Measurements from ENCODE around the gene SLC8A1. TPM values are rescaled to one million over a fixed set of nuclear protein-coding genes. Genes with fewer than 3 reads are reported as not detected.

The SLC8A1 gene
- total and polyA plus RNA-seq, 2 donors (not counting 1 experiment from before 2014, with no cell fraction given) = 0.07 to 0.20 TPM

DNA sequence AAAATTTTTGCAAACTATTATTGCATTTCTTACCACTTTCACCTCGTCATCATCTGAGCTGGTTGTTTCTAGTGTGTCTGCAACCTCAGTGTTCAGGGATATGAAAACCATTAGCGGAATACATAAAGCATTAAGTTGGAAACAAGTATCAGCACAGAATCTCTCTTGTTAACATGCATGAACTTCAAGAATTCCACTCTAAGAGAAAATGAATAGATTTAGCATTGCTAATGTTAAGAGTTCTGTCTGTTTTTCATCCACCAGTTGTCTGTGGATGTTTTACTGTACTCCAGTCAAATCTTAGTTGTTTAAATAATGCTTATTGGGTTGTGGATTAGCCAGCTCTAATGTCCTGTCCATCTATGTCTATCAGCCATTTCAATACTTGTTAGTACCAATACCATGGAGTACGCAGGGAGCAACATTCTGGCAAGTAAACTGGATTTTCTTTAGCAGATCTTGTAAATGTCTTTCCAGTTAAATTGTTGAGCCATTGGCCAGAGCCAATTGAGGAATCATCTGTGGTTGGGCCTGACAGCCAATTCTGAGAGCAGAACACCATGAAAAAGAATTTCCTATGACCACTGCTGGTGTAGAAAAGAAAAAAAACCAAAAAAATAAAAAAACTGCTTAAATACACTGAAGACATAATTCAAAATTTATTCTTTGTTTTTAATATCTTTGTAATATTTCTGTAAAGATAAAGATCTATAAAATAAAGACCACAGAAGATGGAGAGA lies 82.5 kb downstream of the SLC8A1 start:
- POLR2A ChIA-PET = no interaction called here
- Mint-ChIP-seq H3K4me1 (peaks cover 6% of the 10 kb centered on the region), H3K9me3 (ENCODE audit: insufficient read depth) (no peaks in the 10 kb centered on the region), H3K4me3 (no peak overlapping the region), H3K27me3 (no peaks in the 10 kb centered on the region), H3K27ac (no peak overlapping the region)
- Histone ChIP-seq H3K27ac (ENCODE audit: low read length in 2 of 2) (no peak overlapping the region), H2AFZ (ENCODE audit: insufficient read depth, low read depth, low read length, poor library complexity, severe bottlenecking) (no peak overlapping the region), H3K4me1 (ENCODE audit: control insufficient read depth in 2 of 2, insufficient read depth in 2 of 2, low read length in 2 of 2) (peaks cover 0 to 4% of the 10 kb centered on the region in 2 donors), H3K36me3 (replicated peaks in 1 of 2; ENCODE audit: control extremely low read depth in 1 of 2, control insufficient read depth in 1 of 2, extremely low read depth in 1 of 2, insufficient read depth in 2 of 2, low read length in 1 of 2) (no peaks in the 10 kb centered on the region), H4K20me1 (ENCODE audit: control insufficient read depth, insufficient read depth, low read length, poor library complexity, severe bottlenecking) (no peaks in the 10 kb centered on the region), H3K9ac (ENCODE audit: low read length) (no peak overlapping the region), H3K27me3 (replicated peaks in 1 of 4; ENCODE audit: control extremely low read depth in 1 of 4, control insufficient read depth in 3 of 4, insufficient read depth in 4 of 4, low read length in 3 of 4) (no peaks in the 10 kb centered on the region), H3K4me2 (replicated peaks; ENCODE audit: low read depth, low read length, poor library complexity, severe bottlenecking) (no peak overlapping the region), H3K4me3 (ENCODE audit: control extremely low read depth in 1 of 5, extremely low read depth in 1 of 5, insufficient read depth in 1 of 5, low read depth in 2 of 5, low read length in 4 of 5) (no peak overlapping the region), H3K79me2 (ENCODE audit: control insufficient read depth, insufficient read depth, low read length) (no peaks in the 10 kb centered on the region), H3K9me3 (ENCODE audit: control extremely low read depth in 1 of 3, control insufficient read depth in 2 of 3, insufficient read depth in 1 of 3, low read length in 2 of 3) (no peaks in the 10 kb centered on the region)
- DNase-seq = no peak
- intact Hi-C loops (cut with micrococcal nuclease) = no loop called here
- ATAC-seq (ENCODE audit: low read depth) = no peak
- TF ChIP-seq, protein P1, sequence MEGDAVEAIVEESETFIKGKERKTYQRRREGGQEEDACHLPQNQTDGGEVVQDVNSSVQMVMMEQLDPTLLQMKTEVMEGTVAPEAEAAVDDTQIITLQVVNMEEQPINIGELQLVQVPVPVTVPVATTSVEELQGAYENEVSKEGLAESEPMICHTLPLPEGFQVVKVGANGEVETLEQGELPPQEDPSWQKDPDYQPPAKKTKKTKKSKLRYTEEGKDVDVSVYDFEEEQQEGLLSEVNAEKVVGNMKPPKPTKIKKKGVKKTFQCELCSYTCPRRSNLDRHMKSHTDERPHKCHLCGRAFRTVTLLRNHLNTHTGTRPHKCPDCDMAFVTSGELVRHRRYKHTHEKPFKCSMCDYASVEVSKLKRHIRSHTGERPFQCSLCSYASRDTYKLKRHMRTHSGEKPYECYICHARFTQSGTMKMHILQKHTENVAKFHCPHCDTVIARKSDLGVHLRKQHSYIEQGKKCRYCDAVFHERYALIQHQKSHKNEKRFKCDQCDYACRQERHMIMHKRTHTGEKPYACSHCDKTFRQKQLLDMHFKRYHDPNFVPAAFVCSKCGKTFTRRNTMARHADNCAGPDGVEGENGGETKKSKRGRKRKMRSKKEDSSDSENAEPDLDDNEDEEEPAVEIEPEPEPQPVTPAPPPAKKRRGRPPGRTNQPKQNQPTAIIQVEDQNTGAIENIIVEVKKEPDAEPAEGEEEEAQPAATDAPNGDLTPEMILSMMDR (IDR thresholded peaks at IDR 0.05) = no peak
- TF ChIP-seq EZH2 (IDR thresholded peaks at IDR 0.05; ENCODE audit: borderline replicate concordance, insufficient read depth, low read depth, low read length, poor library complexity, severe bottlenecking) = no peak
- CTCF ChIA-PET = no interaction called here
- WGBS (ENCODE audit: insufficient coverage) = no CpG with 5 or more reads among the region's 3 CpGs

DNA sequence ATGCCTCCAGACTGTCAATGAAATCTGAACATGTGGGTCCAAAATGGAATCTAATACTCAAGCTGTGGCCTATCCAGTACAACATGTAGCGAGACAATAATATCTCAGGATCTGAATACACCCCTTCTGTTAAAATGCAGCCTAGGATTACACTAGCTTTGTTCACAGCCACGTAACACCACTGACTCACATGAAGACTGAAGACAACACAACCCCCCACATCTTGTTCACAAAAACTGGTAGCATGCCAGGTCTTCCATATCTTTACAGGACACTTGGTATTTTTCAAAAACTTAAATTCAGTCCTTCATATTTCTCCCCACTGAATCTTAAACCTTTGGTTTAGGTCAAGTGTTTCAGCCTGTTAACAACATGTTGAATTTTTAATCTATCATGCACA lies 84.2 kb downstream of the SLC8A1 start:
- Mint-ChIP-seq H3K9me3 (ENCODE audit: insufficient read depth) (no peaks in the 10 kb centered on the region), H3K4me3 (no peak overlapping the region), H3K27ac (no peak overlapping the region), H3K4me1 (peaks cover 16% of the 10 kb centered on the region), H3K27me3 (no peaks in the 10 kb centered on the region)
- Histone ChIP-seq H3K27ac (ENCODE audit: low read length in 2 of 2) (no peak overlapping the region), H3K9me3 (ENCODE audit: control extremely low read depth in 1 of 3, control insufficient read depth in 2 of 3, insufficient read depth in 1 of 3, low read length in 2 of 3) (no peaks in the 10 kb centered on the region), H3K4me3 (ENCODE audit: control extremely low read depth in 1 of 5, extremely low read depth in 1 of 5, insufficient read depth in 1 of 5, low read depth in 2 of 5, low read length in 4 of 5) (no peak overlapping the region), H3K9ac (ENCODE audit: low read length) (no peak overlapping the region), H3K27me3 (replicated peaks in 1 of 4; ENCODE audit: control extremely low read depth in 1 of 4, control insufficient read depth in 3 of 4, insufficient read depth in 4 of 4, low read length in 3 of 4) (no peaks in the 10 kb centered on the region), H3K36me3 (replicated peaks in 1 of 2; ENCODE audit: control extremely low read depth in 1 of 2, control insufficient read depth in 1 of 2, extremely low read depth in 1 of 2, insufficient read depth in 2 of 2, low read length in 1 of 2) (no peaks in the 10 kb centered on the region), H3K4me2 (replicated peaks; ENCODE audit: low read depth, low read length, poor library complexity, severe bottlenecking) (no peak overlapping the region), H4K20me1 (ENCODE audit: control insufficient read depth, insufficient read depth, low read length, poor library complexity, severe bottlenecking) (no peaks in the 10 kb centered on the region), H3K79me2 (ENCODE audit: control insufficient read depth, insufficient read depth, low read length) (no peaks in the 10 kb centered on the region), H2AFZ (ENCODE audit: insufficient read depth, low read depth, low read length, poor library complexity, severe bottlenecking) (no peak overlapping the region), H3K4me1 (ENCODE audit: control insufficient read depth in 2 of 2, insufficient read depth in 2 of 2, low read length in 2 of 2) (peaks cover 0 to 9% of the 10 kb centered on the region in 2 donors)
- ChIA-PET CTCF (no interaction called here), POLR2A (no interaction called here)
- ATAC-seq (ENCODE audit: low read depth) (no peak), DNase-seq (no peak)
- TF ChIP-seq, protein P1 (IDR thresholded peaks at IDR 0.05) = no peak
- TF ChIP-seq EZH2 (IDR thresholded peaks at IDR 0.05; ENCODE audit: borderline replicate concordance, insufficient read depth, low read depth, low read length, poor library complexity, severe bottlenecking) = no peak
- 93% methylated on average over 2 of the region's 2 CpGs for WGBS (ENCODE audit: insufficient coverage)
- intact Hi-C loops (cut with micrococcal nuclease) = no loop called here

Measured in B cell (primary cell).